ENCODE measurements around the gene DDIAS.

DNA sequence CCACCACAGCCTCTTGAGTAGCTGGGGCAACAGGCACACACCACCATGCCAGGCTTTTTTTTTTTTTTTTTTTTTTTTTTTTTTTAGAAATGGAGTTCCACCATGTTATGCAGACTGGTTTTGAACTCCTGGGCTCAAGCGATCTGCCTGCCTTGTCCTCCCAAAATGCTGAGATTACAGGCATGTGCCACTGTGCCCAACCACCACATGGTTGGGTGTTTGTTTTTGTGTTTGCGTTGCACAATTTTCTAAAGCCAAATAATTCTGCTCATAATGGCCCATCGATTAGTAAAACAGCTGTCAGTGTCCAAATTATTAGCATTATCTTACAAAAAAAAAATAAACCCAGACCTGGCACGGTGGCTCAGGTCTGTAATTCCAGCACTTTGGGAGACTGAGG is 65.8 kb downstream of the DDIAS start:
- TF ChIP-seq CTCF (conservative IDR thresholded peaks at IDR 0.05 in 1 of 2, IDR thresholded peaks at IDR 0.05 in 1 of 2; ENCODE audit: low read depth in 1 of 2, low read length in 2 of 2) (no peak), EZH2 (IDR thresholded peaks at IDR 0.05; ENCODE audit: low read length, missing control alignments) (no peak)
